ENCODE results near the gene STMN1.

The STMN1 gene

GRCh38 chr1:25922056-25922970 lies 16.1 kb upstream of the STMN1 start:
- no peak for DNase-seq (ENCODE audit: low read depth)

GRCh38 chr1:25918615-25919014 lies 12.4 kb upstream of the STMN1 start:
- DNase-seq (ENCODE audit: low read depth): no peak

GRCh38 chr1:25917996-25918395 lies 11.8 kb upstream of the STMN1 start:
- DNase-seq (ENCODE audit: low read depth): no peak

- DNase-seq (ENCODE audit: low read depth): no peak
These were observed 10.2 kb upstream of the STMN1 start for GRCh38 chr1:25916460-25916859.

GRCh38 chr1:25914074-25914995 lies 8.1 kb upstream of the STMN1 start:
- DNase-seq (ENCODE audit: low read depth): no peak

GRCh38 chr1:25913206-25913605 lies 7.0 kb upstream of the STMN1 start:
- DNase-seq (ENCODE audit: low read depth): no peak

GRCh38 chr1:25912076-25912831 lies 6.0 kb upstream of the STMN1 start:
- no peak for DNase-seq (ENCODE audit: low read depth)

- no peak for DNase-seq (ENCODE audit: low read depth)
These were observed 4.9 kb upstream of the STMN1 start for GRCh38 chr1:25911162-25911561.

- DNase-seq (ENCODE audit: low read depth): no peak
These were observed 2.8 kb upstream of the STMN1 start for GRCh38 chr1:25909040-25909439.

- DNase-seq (ENCODE audit: low read depth): no peak
These were observed 1.9 kb upstream of the STMN1 start for GRCh38 chr1:25908161-25908560.

- no peak for DNase-seq (ENCODE audit: low read depth)
These were observed 1.4 kb upstream of the STMN1 start for GRCh38 chr1:25907601-25908000.

GRCh38 chr1:25906644-25907300 lies 553 bp upstream of the STMN1 start:
- no peak for DNase-seq (ENCODE audit: low read depth)

GRCh38 chr1:25904943-25905679 lies 1.1 kb downstream of the STMN1 start:
- no peak for DNase-seq (ENCODE audit: low read depth)

GRCh38 chr1:25903986-25904385 lies 2.2 kb downstream of the STMN1 start:
- no peak for DNase-seq (ENCODE audit: low read depth)

- DNase-seq (ENCODE audit: low read depth): no peak
These were observed 3.8 kb downstream of the STMN1 start for GRCh38 chr1:25902462-25902861.

GRCh38 chr1:25900219-25900618 lies 6.0 kb downstream of the STMN1 start:
- DNase-seq (ENCODE audit: low read depth): no peak

GRCh38 chr1:25899792-25900191 lies 6.4 kb downstream of the STMN1 start:
- no peak for DNase-seq (ENCODE audit: low read depth)

GRCh38 chr1:25898223-25899015 lies 7.8 kb downstream of the STMN1 start:
- DNase-seq (ENCODE audit: low read depth): no peak

GRCh38 chr1:25897754-25898153 lies 8.5 kb downstream of the STMN1 start:
- no peak for DNase-seq (ENCODE audit: low read depth)

GRCh38 chr1:25896266-25896665 lies 10.0 kb downstream of the STMN1 start:
- no peak for DNase-seq (ENCODE audit: low read depth)
